ENCODE measurements around the gene PRSS35. TPM values are rescaled to one million over a fixed set of nuclear protein-coding genes. Genes with fewer than 3 reads are reported as not detected.

Gene PRSS35
- total RNA-seq, result 0.56 and 0.83 TPM in 2 replicates

GRCh38 chr6:83511901-83512681 is at the start of gene PRSS35:
Gene PRSS35, plus strand, starts transcription at chr6:83512534. Its CDS starts 10,908 bp downstream, at chr6:83523442.

Other genes with a start within 250 kb of the PRSS35 start
- 13.2 and 13.5 TPM in 2 replicates for gene ME1, start 81.5 kb upstream of the PRSS35 start, total RNA-seq
- not detected in 2 replicates for gene SNAP91, start 196.6 kb downstream of the PRSS35 start, total RNA-seq